NCI-H345 treated with DMSO at 0.1 percent for 48 hours (cell line): ENCODE data around the gene KIAA0232.
"Not testable (repeated sequence)": the region's sequence is repeated elsewhere in the genome, so short reads cannot be mapped to it uniquely, and the experiment has no call there.

ENCODE experiments used
- DNase-seq: peaks from one replicate; lab custom pipeline; 2025; ENCODE audit not compliant: unreplicated experiment; lab: John Stamatoyannopoulos, UW

The KIAA0232 gene

GRCh38 chr4:6773616-6774540 lies 8.6 kb upstream of the KIAA0232 start:
- no peak for DNase-seq

- DNase-seq = no peak
Measured at GRCh38 chr4:6775746-6776145, 6.8 kb upstream of the KIAA0232 start.

- no peak for DNase-seq
Measured at GRCh38 chr4:6776920-6777635, 5.4 kb upstream of the KIAA0232 start.

GRCh38 chr4:6777636-6778281 lies 4.8 kb upstream of the KIAA0232 start:
- DNase-seq = no peak

GRCh38 chr4:6778435-6778834 lies 4.1 kb upstream of the KIAA0232 start:
- no peak for DNase-seq

GRCh38 chr4:6779667-6780565 lies 2.6 kb upstream of the KIAA0232 start:
- DNase-seq = peak; percentile 49

- peak; percentile 1 for DNase-seq
Measured at GRCh38 chr4:6781113-6781512, 1.4 kb upstream of the KIAA0232 start.

- no peak for DNase-seq
Measured at GRCh38 chr4:6781561-6781960, 966 bp upstream of the KIAA0232 start.

- no peak for DNase-seq
Measured at GRCh38 chr4:6782846-6783110, 251 bp downstream of the KIAA0232 start.

GRCh38 chr4:6783111-6783981 lies 819 bp downstream of the KIAA0232 start:
- DNase-seq = peak; percentile 29

- DNase-seq = no peak
Measured at GRCh38 chr4:6785572-6785925, 3.0 kb downstream of the KIAA0232 start.

GRCh38 chr4:6788123-6788522 lies 5.6 kb downstream of the KIAA0232 start:
- no peak for DNase-seq

- not testable (repeated sequence) for DNase-seq
Measured at GRCh38 chr4:6791245-6791644, 8.7 kb downstream of the KIAA0232 start.

- DNase-seq = not testable (repeated sequence)
Measured at GRCh38 chr4:6791796-6792195, 9.3 kb downstream of the KIAA0232 start.

- DNase-seq = no peak
Measured at GRCh38 chr4:6794189-6794588, 11.7 kb downstream of the KIAA0232 start.

- no peak for DNase-seq
Measured at GRCh38 chr4:6795821-6796220, 13.3 kb downstream of the KIAA0232 start.

- not testable (repeated sequence) for DNase-seq
Measured at GRCh38 chr4:6797368-6797767, 14.8 kb downstream of the KIAA0232 start.

GRCh38 chr4:6799091-6799490 lies 16.6 kb downstream of the KIAA0232 start:
- DNase-seq = no peak

- DNase-seq = no peak
Measured at GRCh38 chr4:6802025-6802424, 19.5 kb downstream of the KIAA0232 start.

- DNase-seq = no peak
Measured at GRCh38 chr4:6802626-6803025, 20.1 kb downstream of the KIAA0232 start.
